IPS-18c (cell line): ENCODE data around the gene SLC17A3.

ENCODE experiments used
- H3K4me3 ChIP-seq: 2 replicates; pipeline ENCODE4 v1.7.0; 2013; ENCODE audit warnings: low read depth, mild to moderate bottlenecking, low read length, moderate library complexity; ENCODE audit not compliant: insufficient read depth
- H3K9me3 ChIP-seq: one replicate; pipeline ENCODE4 v1.6.1; 2013; ENCODE audit warnings: mild to moderate bottlenecking, low read length, moderate library complexity; ENCODE audit not compliant: control insufficient read depth, insufficient read depth

SLC17A3 gene

GRCh38 chr6:25869840-25870239 lies 4.2 kb downstream of the SLC17A3 start:
- Histone ChIP-seq H3K9me3 (no peaks in the 10 kb centered on the region), H3K4me3 (no peak overlapping the region)

GRCh38 chr6:25868436-25869183 lies 5.4 kb downstream of the SLC17A3 start:
- Histone ChIP-seq H3K4me3 (no peak overlapping the region), H3K9me3 (no peaks in the 10 kb centered on the region)

- H3K4me3 ChIP-seq, result no peak overlapping the region
- no peaks in the 10 kb centered on the region for H3K9me3 ChIP-seq
These were observed 8.0 kb downstream of the SLC17A3 start for GRCh38 chr6:25866011-25866410.

- no peak overlapping the region for H3K4me3 ChIP-seq
- no peaks in the 10 kb centered on the region for H3K9me3 ChIP-seq
These were observed 10.7 kb downstream of the SLC17A3 start for GRCh38 chr6:25863360-25863759.

- Histone ChIP-seq H3K9me3 (no peaks in the 10 kb centered on the region), H3K4me3 (no peak overlapping the region)
These were observed 11.8 kb downstream of the SLC17A3 start for GRCh38 chr6:25862199-25862598.

- Histone ChIP-seq H3K4me3 (no peak overlapping the region), H3K9me3 (no peaks in the 10 kb centered on the region)
These were observed 21.3 kb downstream of the SLC17A3 start for GRCh38 chr6:25852756-25853155.

- Histone ChIP-seq H3K9me3 (no peaks in the 10 kb centered on the region), H3K4me3 (no peak overlapping the region)
These were observed 22.1 kb downstream of the SLC17A3 start for GRCh38 chr6:25851961-25852360.

GRCh38 chr6:25844518-25844917 lies 29.5 kb downstream of the SLC17A3 start:
- H3K4me3 ChIP-seq, result no peak overlapping the region
- no peaks in the 10 kb centered on the region for H3K9me3 ChIP-seq

- Histone ChIP-seq H3K9me3 (no peaks in the 10 kb centered on the region), H3K4me3 (no peak overlapping the region)
These were observed 31.5 kb downstream of the SLC17A3 start for GRCh38 chr6:25842526-25842925.

GRCh38 chr6:25835442-25836283 lies 38.4 kb downstream of the SLC17A3 start:
- Histone ChIP-seq H3K4me3 (no peak overlapping the region), H3K9me3 (no peaks in the 10 kb centered on the region)

- H3K9me3 ChIP-seq, result no peaks in the 10 kb centered on the region
- no peak overlapping the region for H3K4me3 ChIP-seq
These were observed 39.1 kb downstream of the SLC17A3 start for GRCh38 chr6:25834950-25835349.

GRCh38 chr6:25833136-25833535 lies 40.9 kb downstream of the SLC17A3 start:
- Histone ChIP-seq H3K4me3 (no peak overlapping the region), H3K9me3 (no peaks in the 10 kb centered on the region)

GRCh38 chr6:25832670-25833069 lies 41.4 kb downstream of the SLC17A3 start:
- no peaks in the 10 kb centered on the region for H3K9me3 ChIP-seq
- H3K4me3 ChIP-seq, result no peak overlapping the region

- H3K9me3 ChIP-seq, result no peaks in the 10 kb centered on the region
- no peak overlapping the region for H3K4me3 ChIP-seq
These were observed 41.8 kb downstream of the SLC17A3 start for GRCh38 chr6:25832307-25832662.

GRCh38 chr6:25831532-25832306 lies 42.3 kb downstream of the SLC17A3 start, which contains the start of gene SLC17A1:
Gene SLC17A1 (minus strand): TSS chr6:25832052. CDS start chr6:25830557, 1,495 bp downstream.
- no peak within 1 kb of the TSS for H3K4me3 ChIP-seq
- no peaks in the 10 kb centered on the region for H3K9me3 ChIP-seq

- no peaks in the 10 kb centered on the region for H3K9me3 ChIP-seq
- no peak overlapping the region for H3K4me3 ChIP-seq
These were observed 43.6 kb downstream of the SLC17A3 start for GRCh38 chr6:25830458-25830857.

- H3K4me3 ChIP-seq, result no peak overlapping the region
- no peaks in the 10 kb centered on the region for H3K9me3 ChIP-seq
These were observed 44.7 kb downstream of the SLC17A3 start for GRCh38 chr6:25829375-25829774.

- H3K9me3 ChIP-seq, result no peaks in the 10 kb centered on the region
- H3K4me3 ChIP-seq, result no peak overlapping the region
These were observed 52.7 kb downstream of the SLC17A3 start for GRCh38 chr6:25821341-25821740.
